K562 (cell line): ENCODE results near the gene RPL29. TPM values are rescaled to one million over a fixed set of nuclear protein-coding genes. Genes with fewer than 3 reads are reported as not detected.
A peak's percentile ranks its signal among the peaks of the same experiment; 100 is the strongest.

Experiments
- DDX20 ChIP-seq: fragments of 450-650 bp; IDR thresholded peaks from 2 replicates; pipeline ENCODE4 v1.6.1; 2016; ENCODE audit warnings: missing genetic modification characterization, low read depth, mild to moderate bottlenecking, missing compliant biosample characterization, moderate library complexity
- EZH2 ChIP-seq: IDR thresholded peaks from 2 replicates; pipeline ENCODE4 v1.6.1; 2012; ENCODE audit warnings: low read depth, mild to moderate bottlenecking, inconsistent platforms, low read length, borderline replicate concordance
- HNRNPH1 ChIP-seq: fragments of 200-400 bp; formaldehyde crosslinking; optimal IDR thresholded peaks from 2 replicates; pipeline ENCODE3; 2017; ENCODE audit warnings: low read depth, mild to moderate bottlenecking, low read length, moderate library complexity
- MGA ChIP-seq: fragments of 450-650 bp; IDR thresholded peaks from 2 replicates; pipeline ENCODE4 v1.6.1; 2016; ENCODE audit warnings: mild to moderate bottlenecking, moderate library complexity
- ZNF707 ChIP-seq: fragments of 250-450 bp; sonication (Bioruptor Pico); conservative IDR thresholded peaks from 2 replicates; pipeline ENCODE4 v1.8.0; 2022; ENCODE audit warnings: inconsistent platforms, mild to moderate bottlenecking, moderate library complexity
- polyA plus RNA-seq, 8 experiments: library from polyadenylated mRNA; depleted of rRNA in 4 of 8; stranded (reverse) in 5 of 8; unstranded in 3 of 8; fragments of >200 nt; fragmentation: Nextera tagmentation in 2 of 8; fragmentation: Illumina TruSeq in 1 of 8; extraction: Ambion mirVana in 2 of 8; extraction: Trizol in 1 of 8; gene quantifications; 2 replicates each; pipeline versions ENCODE4 v1.2.1 to v1.2.3, GENCODE V29; 2011 to 2014; ENCODE audit warnings: inconsistent platforms in 1 of 8, missing spikeins in 1 of 8
- total RNA-seq, 7 experiments: library from RNA; depleted of rRNA in 6 of 7; stranded (reverse); fragments of >200 nt in 6 of 7; fragmentation: Illumina TruSeq in 2 of 7; extraction: Trizol in 2 of 7; gene quantifications; 2 replicates each; pipeline versions ENCODE4 v1.2.1 to v1.2.3, GENCODE V29; 2011 to 2021; ENCODE audit warnings: low replicate concordance in 1 of 7
- TF ChIP-seq, protein P1 (sequence below), 2 experiments: fragments of 450-650 bp; formaldehyde crosslinking in 1 of 2; IDR thresholded peaks; 2 replicates each; pipeline versions ENCODE4 v1.4.0 to v1.6.1; 2014 to 2020; ENCODE audit warnings: mild to moderate bottlenecking in 2 of 2, borderline replicate concordance in 1 of 2, low read depth in 1 of 2

RPL29 gene
- total and polyA plus RNA-seq, 9 of the 15 experiments (the other 6 are each of a cell fraction or from before 2014, with no cell fraction given) = 568 to 1,475 (median 1,104) TPM

GRCh38 chr3:51982352-51982837 is 13.3 kb downstream of the RPL29 start (continued):
- peak; percentile 30; the same call in 1 of the 2 replicates for TF ChIP-seq MGA
- TF ChIP-seq, protein P1, sequence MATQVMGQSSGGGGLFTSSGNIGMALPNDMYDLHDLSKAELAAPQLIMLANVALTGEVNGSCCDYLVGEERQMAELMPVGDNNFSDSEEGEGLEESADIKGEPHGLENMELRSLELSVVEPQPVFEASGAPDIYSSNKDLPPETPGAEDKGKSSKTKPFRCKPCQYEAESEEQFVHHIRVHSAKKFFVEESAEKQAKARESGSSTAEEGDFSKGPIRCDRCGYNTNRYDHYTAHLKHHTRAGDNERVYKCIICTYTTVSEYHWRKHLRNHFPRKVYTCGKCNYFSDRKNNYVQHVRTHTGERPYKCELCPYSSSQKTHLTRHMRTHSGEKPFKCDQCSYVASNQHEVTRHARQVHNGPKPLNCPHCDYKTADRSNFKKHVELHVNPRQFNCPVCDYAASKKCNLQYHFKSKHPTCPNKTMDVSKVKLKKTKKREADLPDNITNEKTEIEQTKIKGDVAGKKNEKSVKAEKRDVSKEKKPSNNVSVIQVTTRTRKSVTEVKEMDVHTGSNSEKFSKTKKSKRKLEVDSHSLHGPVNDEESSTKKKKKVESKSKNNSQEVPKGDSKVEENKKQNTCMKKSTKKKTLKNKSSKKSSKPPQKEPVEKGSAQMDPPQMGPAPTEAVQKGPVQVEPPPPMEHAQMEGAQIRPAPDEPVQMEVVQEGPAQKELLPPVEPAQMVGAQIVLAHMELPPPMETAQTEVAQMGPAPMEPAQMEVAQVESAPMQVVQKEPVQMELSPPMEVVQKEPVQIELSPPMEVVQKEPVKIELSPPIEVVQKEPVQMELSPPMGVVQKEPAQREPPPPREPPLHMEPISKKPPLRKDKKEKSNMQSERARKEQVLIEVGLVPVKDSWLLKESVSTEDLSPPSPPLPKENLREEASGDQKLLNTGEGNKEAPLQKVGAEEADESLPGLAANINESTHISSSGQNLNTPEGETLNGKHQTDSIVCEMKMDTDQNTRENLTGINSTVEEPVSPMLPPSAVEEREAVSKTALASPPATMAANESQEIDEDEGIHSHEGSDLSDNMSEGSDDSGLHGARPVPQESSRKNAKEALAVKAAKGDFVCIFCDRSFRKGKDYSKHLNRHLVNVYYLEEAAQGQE (IDR thresholded peaks at IDR 0.05; ENCODE audit: borderline replicate concordance) = 0 out of 2 replicates have a peak, but pooled peaks have one; percentile 6
- TF ChIP-seq, protein P1 (CRISPR knock-in tag; IDR thresholded peaks at IDR 0.05; ENCODE audit: low read depth) = no peak
- TF ChIP-seq EZH2 = no peak
- no peak for TF ChIP-seq DDX20
- no peak for TF ChIP-seq ZNF707
- no peak for TF ChIP-seq HNRNPH1
